HL-60/S4 (cell line): ENCODE results near the gene CDH4.

Experiments
- in situ Hi-C: fragments of 300-500 bp; cut with MboI; formaldehyde crosslinking; loops from 2 replicates; pipeline ENCODE4 v1.14.3; 2022; ENCODE audit warnings: low sequenced_read_pairs

CDH4 gene

DNA sequence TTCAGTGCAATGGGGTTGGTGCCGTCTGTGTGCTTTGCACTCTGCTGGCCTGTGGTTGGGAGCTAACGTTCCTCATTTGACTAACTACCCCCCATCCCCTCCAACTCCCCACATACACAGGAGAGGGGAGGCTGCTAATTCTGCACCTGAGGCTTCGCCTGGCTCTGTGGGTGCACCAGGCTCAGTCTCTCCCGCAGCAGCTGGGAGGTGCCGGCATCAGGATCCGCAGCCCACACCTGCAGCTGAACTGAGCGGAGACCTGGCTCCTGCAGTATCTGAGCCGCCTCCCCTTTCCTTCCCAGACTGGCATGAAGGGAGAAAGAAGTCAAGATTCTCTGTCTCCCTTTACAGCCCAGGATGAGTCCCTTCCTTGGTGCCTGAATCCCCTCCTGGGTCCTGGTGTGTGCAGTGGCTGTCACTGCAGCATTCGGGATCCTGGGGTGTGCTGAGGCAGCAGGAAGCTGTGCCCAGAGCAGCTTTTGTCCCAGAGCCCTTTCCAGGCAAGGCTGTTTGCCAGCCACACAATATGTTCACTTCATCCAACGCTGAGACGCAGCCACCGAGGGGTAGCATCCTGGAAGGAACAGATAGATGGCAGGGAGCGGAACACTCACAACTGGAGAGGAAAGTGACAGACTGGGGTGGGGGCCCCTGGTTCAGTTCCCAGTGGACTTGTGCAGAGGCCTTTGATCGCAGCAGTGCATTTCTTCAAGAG lies 70.2 kb downstream of the CDH4 start:
- in situ Hi-C loops: no loop called here

- in situ Hi-C loops: no loop called here
These were observed 72.8 kb downstream of the CDH4 start for GRCh38 chr20:61324906-61325305.

GRCh38 chr20:61325718-61326117 lies 73.7 kb downstream of the CDH4 start:
- in situ Hi-C loops: no loop called here

DNA sequence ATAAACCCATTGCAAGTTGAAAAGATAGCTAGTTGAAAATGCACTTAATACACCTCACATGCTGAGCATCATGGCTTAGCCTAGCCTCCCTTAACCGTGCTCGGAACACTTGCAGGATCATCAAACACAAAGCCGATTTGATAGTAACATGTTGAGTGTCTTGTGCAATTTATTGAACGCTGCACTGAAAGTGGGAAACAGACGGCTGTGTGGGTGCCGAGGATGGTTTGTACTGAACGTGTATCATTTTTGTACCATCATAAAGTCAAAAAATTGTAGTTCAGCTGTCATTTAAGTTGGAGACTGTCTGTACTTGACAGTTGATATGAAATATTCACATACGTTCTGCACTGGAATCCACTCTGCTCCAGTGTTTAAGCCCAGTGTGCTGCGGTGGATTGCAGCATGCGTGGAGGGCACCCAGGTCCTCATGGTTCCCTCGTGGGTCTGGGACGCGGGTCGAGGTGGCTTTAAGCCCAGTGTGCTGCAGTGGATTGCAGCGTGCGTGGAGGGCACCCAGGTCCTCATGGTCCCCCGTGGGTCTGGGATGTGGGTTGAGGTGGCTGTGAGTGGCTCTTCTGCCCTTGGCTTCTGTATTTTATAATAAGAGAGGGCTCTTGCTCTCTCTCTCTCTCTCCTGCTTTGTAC lies 77.0 kb downstream of the CDH4 start:
- in situ Hi-C loops: no loop called here

- in situ Hi-C loops: no loop called here
These were observed 78.4 kb downstream of the CDH4 start for GRCh38 chr20:61330441-61330840.

- in situ Hi-C loops: no loop called here
These were observed 79.5 kb downstream of the CDH4 start for GRCh38 chr20:61331543-61331942.

GRCh38 chr20:61332016-61332975 lies 80.2 kb downstream of the CDH4 start:
- in situ Hi-C loops: no loop called here

DNA sequence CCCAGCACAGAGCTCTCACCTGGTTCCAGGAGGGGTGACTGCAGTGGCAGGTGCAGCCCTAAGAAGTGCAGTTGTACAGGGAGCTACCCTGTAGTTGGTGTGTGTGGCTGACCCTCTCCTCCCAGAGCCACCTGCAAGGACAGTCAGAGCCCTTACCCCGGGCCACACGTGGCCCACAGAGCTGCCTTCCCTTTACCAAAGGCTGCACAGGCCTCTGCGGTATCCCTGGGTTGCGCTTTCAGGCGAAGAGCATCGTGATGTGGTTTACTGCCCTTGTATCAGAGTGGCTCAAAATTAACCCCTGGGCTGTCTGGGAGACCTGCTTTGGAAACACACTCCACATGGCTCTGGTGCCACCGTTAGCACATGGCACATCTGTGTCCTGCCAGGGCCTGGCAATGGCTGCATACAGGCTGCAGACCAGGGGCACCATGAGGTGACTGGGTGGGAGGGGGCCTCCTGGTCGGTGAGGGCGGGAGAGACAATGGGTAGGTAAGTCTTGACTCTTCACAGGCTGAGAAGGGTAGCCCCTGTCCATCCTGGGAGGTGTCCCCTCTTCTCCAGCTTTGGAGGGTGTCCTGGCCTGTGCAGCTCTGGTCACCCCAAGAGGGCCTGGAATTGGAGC lies 81.5 kb downstream of the CDH4 start:
- in situ Hi-C loops: no loop called here

GRCh38 chr20:61340157-61340556 lies 88.1 kb downstream of the CDH4 start:
- in situ Hi-C loops: no loop called here

GRCh38 chr20:61341605-61342004 lies 89.5 kb downstream of the CDH4 start:
- in situ Hi-C loops: no loop called here

- in situ Hi-C loops: no loop called here
These were observed 91.9 kb downstream of the CDH4 start for GRCh38 chr20:61343934-61344333.

- in situ Hi-C loops: no loop called here
These were observed 93.6 kb downstream of the CDH4 start for GRCh38 chr20:61345656-61346055.

- in situ Hi-C loops: no loop called here
These were observed 94.9 kb downstream of the CDH4 start for GRCh38 chr20:61346996-61347395.

GRCh38 chr20:61347443-61347842 lies 95.4 kb downstream of the CDH4 start:
- in situ Hi-C loops: no loop called here

- in situ Hi-C loops: no loop called here
These were observed 97.5 kb downstream of the CDH4 start for GRCh38 chr20:61349447-61350165.

GRCh38 chr20:61350500-61351250 lies 98.6 kb downstream of the CDH4 start:
- in situ Hi-C loops: no loop called here

DNA sequence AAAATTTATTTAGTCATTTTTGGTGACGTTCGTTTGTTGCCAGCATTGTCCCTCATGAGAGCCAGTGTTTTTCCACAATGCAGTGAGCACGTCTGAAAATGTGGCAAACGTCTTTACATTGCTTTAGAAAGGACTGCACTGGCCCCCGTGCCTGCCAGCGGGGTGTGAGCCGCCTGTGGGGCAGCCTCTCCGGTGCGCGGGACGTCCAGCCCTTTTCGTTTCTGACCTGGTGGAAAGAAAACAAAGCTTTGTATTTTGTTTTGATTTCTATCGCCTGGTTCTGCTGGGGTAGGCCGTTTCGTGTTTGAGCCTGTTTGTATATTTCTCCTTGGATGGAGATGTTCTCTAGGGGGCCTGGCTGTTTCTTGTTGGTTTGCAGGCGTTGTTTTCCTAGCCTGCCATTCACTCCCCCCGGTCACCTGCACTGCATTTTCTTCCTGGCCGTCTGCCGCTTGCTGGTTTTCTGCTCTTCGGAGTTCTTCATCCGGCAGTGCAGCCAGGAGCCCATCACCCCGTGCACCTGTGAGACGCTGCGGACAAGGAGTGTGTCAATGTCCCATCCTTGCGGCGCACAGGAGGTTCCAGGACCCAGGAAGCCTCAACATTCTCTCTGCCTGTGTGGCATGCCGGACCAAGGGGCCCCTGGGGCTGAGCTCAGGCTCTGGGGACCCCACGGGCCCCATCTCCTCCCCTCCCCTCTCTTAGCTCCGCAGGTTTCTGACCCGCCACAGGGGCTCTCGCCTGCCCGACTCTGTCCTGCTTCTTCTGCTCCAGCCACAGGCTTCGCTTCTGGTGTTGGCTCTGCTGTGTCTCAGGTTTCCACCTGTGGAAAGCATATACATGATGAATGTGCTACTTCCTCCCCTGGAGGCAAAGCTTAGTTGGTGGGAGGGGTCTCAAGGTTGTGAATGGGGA lies 100.5 kb downstream of the CDH4 start:
- in situ Hi-C loops: no loop called here

DNA sequence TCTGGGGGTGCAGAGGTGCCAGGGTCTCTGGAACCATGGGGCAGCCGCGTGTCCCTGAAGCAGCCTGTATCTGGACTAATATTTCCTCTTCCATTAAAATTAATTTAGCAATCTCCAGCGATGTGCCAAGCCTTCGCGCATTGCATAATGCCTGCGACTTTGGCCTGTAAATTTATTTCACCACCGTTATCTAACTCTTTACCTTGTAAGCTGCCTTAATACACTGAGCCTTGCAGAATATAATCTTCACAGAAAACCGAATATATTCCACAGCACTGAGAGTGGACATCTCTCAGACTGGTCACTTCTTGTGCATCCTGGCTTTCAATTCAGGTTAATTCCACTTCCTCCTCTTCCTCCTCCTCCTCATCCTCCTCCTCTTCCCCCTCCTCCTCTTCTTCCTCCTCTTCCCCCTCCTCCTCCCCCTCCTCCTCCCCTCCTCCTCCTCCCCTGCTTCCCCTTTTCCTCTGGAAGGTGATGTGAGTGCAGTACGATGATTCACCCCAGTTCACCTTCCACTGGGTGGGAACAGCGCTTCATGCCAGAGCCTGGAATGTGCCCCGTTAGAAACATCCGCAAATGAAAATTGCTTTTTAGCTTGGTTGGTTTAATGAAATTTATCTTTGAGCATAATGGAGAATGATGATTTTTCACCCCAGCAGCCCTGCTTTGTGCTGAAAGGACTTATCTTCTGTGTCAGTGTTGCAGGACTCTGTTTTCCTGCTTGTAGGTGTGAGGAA lies 101.4 kb downstream of the CDH4 start:
- in situ Hi-C loops: no loop called here
